Keratinocyte (primary cell): Measurements from ENCODE around the gene HELZ. TPM values are rescaled to one million over a fixed set of nuclear protein-coding genes. Genes with fewer than 3 reads are reported as not detected.
"Not testable (repeated sequence)": the region's sequence is repeated elsewhere in the genome, so short reads cannot be mapped to it uniquely, and the experiment has no call there.

Experiments
- DNase-seq: peaks from one replicate; pipeline ENCODE4 v3.0.0-alpha.2; 2011; ENCODE audit warnings: low read depth, missing footprints, low spot score
- FAIRE-seq: peaks from 2 replicates; lab custom pipeline; 2011; peaks lifted over from hg19 to GRCh38; lab: Jason Lieb, UNC
- H2AFZ ChIP-seq: 2 replicates; pipeline ENCODE4 v1.6.0; 2012; ENCODE audit warnings: low read length, control low read depth, inconsistent platforms; ENCODE audit not compliant: control insufficient read depth
- H3K27ac ChIP-seq: 2 replicates; pipeline ENCODE4 v1.5.1; 2011; ENCODE audit warnings: low read length; ENCODE audit not compliant: control insufficient read depth, insufficient read depth
- H3K27me3 ChIP-seq: 3 replicates; pipeline ENCODE4 v1.6.0; 2011; ENCODE audit warnings: low read length; ENCODE audit not compliant: control insufficient read depth, insufficient read depth; ENCODE audit errors: extremely low read depth
- H3K36me3 ChIP-seq, 2 experiments: 2 replicates in 1 of 2; 3 replicates in 1 of 2; pipeline ENCODE4 v1.5.1; 2011; ENCODE audit warnings: low read length in 2 of 2, mild to moderate bottlenecking in 1 of 2; ENCODE audit not compliant: control insufficient read depth in 2 of 2, insufficient read depth in 2 of 2; ENCODE audit errors: extremely low read depth in 1 of 2
- H3K4me1 ChIP-seq: 3 replicates; pipeline ENCODE4 v1.5.1; 2011; ENCODE audit warnings: low read length; ENCODE audit not compliant: control insufficient read depth, insufficient read depth; ENCODE audit errors: extremely low read depth
- H3K4me2 ChIP-seq: 3 replicates; pipeline ENCODE4 v1.6.0; 2011; ENCODE audit warnings: low read depth, low read length; ENCODE audit not compliant: control insufficient read depth, insufficient read depth; ENCODE audit errors: extremely low read depth
- H3K4me3 ChIP-seq, 3 experiments: fragments of 200-600 bp in 1 of 3; sonication (generic) in 1 of 3; 2 replicates in 2 of 3; 3 replicates in 1 of 3; pipeline ENCODE4 v1.5.1; 2011 to 2016; ENCODE audit warnings: low read length in 3 of 3, mild to moderate bottlenecking in 3 of 3, control low read depth in 2 of 3, inconsistent platforms in 1 of 3, low read depth in 1 of 3, mixed read lengths in 1 of 3, mixed run types in 1 of 3, moderate library complexity in 1 of 3; ENCODE audit not compliant: control insufficient read depth in 2 of 3, insufficient read depth in 2 of 3; ENCODE audit errors: extremely low read depth in 1 of 3
- H3K79me2 ChIP-seq: 2 replicates; pipeline ENCODE4 v1.6.0; 2012; ENCODE audit warnings: low read length; ENCODE audit not compliant: control insufficient read depth, insufficient read depth
- H3K9ac ChIP-seq: 3 replicates; pipeline ENCODE4 v1.6.0; 2011; ENCODE audit warnings: low read length; ENCODE audit not compliant: control insufficient read depth, insufficient read depth; ENCODE audit errors: extremely low read depth
- H3K9me1 ChIP-seq: 3 replicates; pipeline ENCODE4 v1.6.0; 2011; ENCODE audit warnings: low read length; ENCODE audit not compliant: control insufficient read depth, insufficient read depth; ENCODE audit errors: extremely low read depth
- H3K9me3 ChIP-seq: 2 replicates; pipeline ENCODE4 v1.5.1; 2012; ENCODE audit warnings: low read depth, low read length; ENCODE audit not compliant: control insufficient read depth
- H4K20me1 ChIP-seq: 3 replicates; pipeline ENCODE4 v1.6.0; 2011; ENCODE audit warnings: low read length; ENCODE audit not compliant: control insufficient read depth, insufficient read depth; ENCODE audit errors: extremely low read depth
- CTCF ChIP-seq, 3 experiments: IDR thresholded peaks in 1 of 3; conservative IDR thresholded peaks in 1 of 3; optimal IDR thresholded peaks in 1 of 3; 2 replicates in 2 of 3; 3 replicates in 1 of 3; pipeline versions ENCODE3 to v1.5.1; 2011; ENCODE audit warnings: low read length in 3 of 3, mild to moderate bottlenecking in 3 of 3, moderate library complexity in 2 of 3, control low read depth in 1 of 3, inconsistent platforms in 1 of 3; ENCODE audit not compliant: insufficient read depth in 2 of 3; ENCODE audit errors: extremely low read depth in 1 of 3
- EZH2 ChIP-seq: IDR thresholded peaks from one replicate; pipeline ENCODE4 v1.6.1; 2012; ENCODE audit warnings: inconsistent platforms, mild to moderate bottlenecking, low read length, moderate library complexity
- dilution Hi-C: fragments of 300-500 bp; cut with MboI; formaldehyde crosslinking; loops from one replicate; pipeline ENCODE4 v1.7.0; 2020; ENCODE audit warnings: low sequenced_read_pairs; ENCODE audit not compliant: extremely low pct_ligation_motif_present
- polyA plus RNA-seq, 5 experiments: library from polyadenylated mRNA; depleted of rRNA in 3 of 5; stranded (reverse) in 3 of 5; stranded (forward) in 1 of 5; unstranded in 1 of 5; fragments of >200 nt; gene quantifications; 1 replicate in 1 of 5; 2 replicates in 3 of 5; 3 replicates in 1 of 5; pipeline versions ENCODE4 v1.2.1 to v1.2.3, GENCODE V29; 2011 to 2012; ENCODE audit warnings: missing spikeins in 2 of 5, low read depth in 1 of 5, low replicate concordance in 1 of 5

Gene HELZ
- polyA plus RNA-seq, 1 donor (not counting 4 experiments of a cell fraction or from before 2014, with no cell fraction given), result 18.2 TPM

- no peaks in the 10 kb centered on the region for H3K9me1 ChIP-seq
- FAIRE-seq (no peak), DNase-seq (no peak)
- H3K4me3 ChIP-seq, result no peak overlapping the region
- dilution Hi-C loops, result no loop called here
- peaks cover 0 to 1% of the 10 kb centered on the region in 2 experiments for H3K36me3 ChIP-seq
- TF ChIP-seq CTCF (optimal IDR thresholded peaks at IDR 0.05 in 1 of 3, IDR thresholded peaks at IDR 0.05 in 1 of 3, conservative IDR thresholded peaks at IDR 0.05 in 1 of 3; ENCODE audit: extremely low read depth in 1 of 3, insufficient read depth in 2 of 3, low read length in 3 of 3) (no peak), EZH2 (no peak)
- no peaks in the 10 kb centered on the region for H3K4me1 ChIP-seq
- H3K79me2 ChIP-seq, result no peaks in the 10 kb centered on the region
- no peaks in the 10 kb centered on the region for H4K20me1 ChIP-seq
- no peak overlapping the region for H3K9ac ChIP-seq
- H3K27ac ChIP-seq, result no peak overlapping the region
- no peaks in the 10 kb centered on the region for H3K9me3 ChIP-seq
- no peak overlapping the region for H3K4me2 ChIP-seq
- H2AFZ ChIP-seq, result no peak overlapping the region
- H3K27me3 ChIP-seq, result no peaks in the 10 kb centered on the region
Observed at GRCh38 chr17:67096609-67097008, 148.4 kb downstream of the HELZ start.

- Histone ChIP-seq H3K9ac (no peak overlapping the region), H3K27ac (no peak overlapping the region), H3K27me3 (no peaks in the 10 kb centered on the region), H3K9me3 (no peaks in the 10 kb centered on the region), H3K79me2 (no peaks in the 10 kb centered on the region), H3K9me1 (no peaks in the 10 kb centered on the region), H3K4me3 (no peak overlapping the region), H4K20me1 (no peaks in the 10 kb centered on the region), H3K4me2 (no peak overlapping the region), H2AFZ (no peak overlapping the region), H3K4me1 (no peaks in the 10 kb centered on the region), H3K36me3 (peaks cover 0 to 1% of the 10 kb centered on the region in 2 experiments)
- DNase-seq, result no peak
- FAIRE-seq, result no peak
- dilution Hi-C loops, result no loop called here
- TF ChIP-seq CTCF (optimal IDR thresholded peaks at IDR 0.05 in 1 of 3, IDR thresholded peaks at IDR 0.05 in 1 of 3, conservative IDR thresholded peaks at IDR 0.05 in 1 of 3; ENCODE audit: extremely low read depth in 1 of 3, insufficient read depth in 2 of 3, low read length in 3 of 3), result no peak
- TF ChIP-seq EZH2, result no peak
Observed at GRCh38 chr17:67095803-67096202, 149.2 kb downstream of the HELZ start.

GRCh38 chr17:67095291-67095690 is 149.7 kb downstream of the HELZ start:
- H3K36me3 ChIP-seq, FAIRE-seq, H4K20me1 ChIP-seq, H3K4me3 ChIP-seq, H3K9ac ChIP-seq, DNase-seq, H3K27ac ChIP-seq, H2AFZ ChIP-seq, H3K27me3 ChIP-seq, H3K9me3 ChIP-seq, dilution Hi-C loops, H3K4me1 ChIP-seq, H3K79me2 ChIP-seq, H3K9me1 ChIP-seq, H3K4me2 ChIP-seq: not testable (repeated sequence)
